ENCODE data around the gene APLNR.
A peak's percentile ranks its signal among the peaks of the same experiment; 100 is the strongest.
"Not testable (repeated sequence)": the region's sequence is repeated elsewhere in the genome, so short reads cannot be mapped to it uniquely, and the experiment has no call there.

The APLNR gene

DNA sequence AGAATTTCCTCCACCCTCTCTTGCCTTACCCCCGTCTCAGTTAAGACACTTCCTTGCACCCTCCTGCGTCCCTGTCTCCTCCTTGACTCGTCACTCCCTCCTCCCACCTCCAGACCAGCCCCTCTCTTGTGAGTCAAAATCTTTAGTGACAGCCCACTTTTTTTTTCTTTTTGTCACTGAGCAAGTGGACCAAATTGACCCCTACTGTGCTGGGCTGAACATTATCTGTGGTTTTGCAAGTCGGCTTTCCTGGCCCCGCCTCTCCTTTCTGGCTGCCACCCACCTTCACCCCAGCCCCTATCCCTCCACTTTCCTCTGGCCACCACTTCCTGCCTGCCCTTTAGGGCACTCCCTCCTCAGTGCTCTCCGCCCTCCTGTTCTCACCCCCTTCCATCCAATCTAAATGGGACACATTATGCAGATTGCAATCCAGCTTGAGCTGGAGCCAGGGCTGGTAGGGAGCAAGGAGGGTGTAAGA, at the start of gene APLNR:
APLNR (minus strand) TSS at position 47 of the 478 bp plus-strand sequence. CDS start 246 bp downstream, outside the sequence.
- DNase-seq (ENCODE audit: low read depth): no peak

GRCh38 chr11:57283231-57283990, 46.4 kb upstream of the APLNR start:
- DNase-seq (ENCODE audit: low read depth): no peak

DNA sequence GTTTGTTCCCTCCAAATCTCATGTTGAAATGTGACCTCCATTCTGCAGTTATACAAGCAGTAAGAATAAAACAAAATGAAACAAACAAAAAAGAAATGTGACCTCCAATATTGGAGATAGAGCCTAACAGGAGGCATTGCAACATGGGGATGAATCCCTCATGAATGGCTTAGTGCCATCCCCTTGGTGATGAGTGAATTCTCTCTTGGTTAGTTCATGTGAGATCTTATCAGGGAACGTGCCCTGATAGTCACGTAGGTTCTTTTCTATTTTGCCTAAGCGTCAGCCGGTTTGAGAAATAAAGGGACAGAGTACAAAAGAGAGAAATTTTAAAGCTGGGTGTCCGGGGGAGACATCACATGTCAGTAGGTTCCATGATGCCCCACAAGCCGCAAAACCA, 44.5 kb upstream of the APLNR start:
- not testable (repeated sequence) for DNase-seq (ENCODE audit: low read depth)

- no peak for DNase-seq (ENCODE audit: low read depth)
Observed at GRCh38 chr11:57279116-57279515, 42.1 kb upstream of the APLNR start.

- no peak for DNase-seq (ENCODE audit: low read depth)
Observed at GRCh38 chr11:57278721-57279095, 41.7 kb upstream of the APLNR start.

DNA sequence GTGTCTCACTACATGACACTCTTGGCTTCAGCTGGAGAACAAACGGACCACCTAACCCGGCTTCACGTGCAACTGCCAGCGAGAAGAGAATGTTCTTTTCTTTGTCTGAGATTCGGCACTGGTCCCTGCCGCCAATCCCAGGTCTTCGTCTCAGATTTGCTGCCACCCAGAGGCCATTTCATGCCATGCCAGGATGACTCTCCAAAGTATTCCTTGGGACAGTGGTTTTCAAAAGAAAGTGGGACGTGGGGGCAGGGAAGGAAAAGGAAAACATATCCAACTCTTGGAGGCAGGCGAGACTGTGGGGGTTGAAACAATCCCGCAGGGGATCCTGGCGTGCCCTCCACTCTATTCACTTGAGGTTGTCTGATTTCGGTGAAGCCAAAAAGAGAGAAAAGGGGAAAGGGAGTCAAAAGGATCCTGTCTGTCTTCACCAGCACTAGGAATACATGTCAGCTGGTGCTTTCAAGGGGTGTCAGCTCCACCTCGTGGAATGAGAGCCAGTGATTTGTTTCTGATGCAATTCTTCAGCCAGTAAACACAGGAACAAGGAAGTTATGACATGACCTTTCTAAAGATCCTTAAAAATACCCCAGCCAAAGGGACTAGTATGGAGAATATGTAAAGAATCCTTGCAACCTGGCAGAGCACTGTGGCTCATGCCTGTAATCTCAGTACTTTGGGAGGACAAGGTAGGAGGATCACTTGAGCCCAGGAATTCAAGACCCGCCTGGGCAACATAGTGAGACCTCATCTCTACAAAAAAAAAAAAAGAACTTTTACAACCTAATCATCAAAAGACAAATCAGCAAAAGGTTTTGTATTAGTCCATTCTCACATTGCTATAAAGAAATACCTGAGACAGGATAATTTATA, 41.0 kb upstream of the APLNR start:
- DNase-seq (ENCODE audit: low read depth): peak; percentile 78

GRCh38 chr11:57276971-57277675, 40.1 kb upstream of the APLNR start:
- peak; percentile 76 for DNase-seq (ENCODE audit: low read depth)

DNA sequence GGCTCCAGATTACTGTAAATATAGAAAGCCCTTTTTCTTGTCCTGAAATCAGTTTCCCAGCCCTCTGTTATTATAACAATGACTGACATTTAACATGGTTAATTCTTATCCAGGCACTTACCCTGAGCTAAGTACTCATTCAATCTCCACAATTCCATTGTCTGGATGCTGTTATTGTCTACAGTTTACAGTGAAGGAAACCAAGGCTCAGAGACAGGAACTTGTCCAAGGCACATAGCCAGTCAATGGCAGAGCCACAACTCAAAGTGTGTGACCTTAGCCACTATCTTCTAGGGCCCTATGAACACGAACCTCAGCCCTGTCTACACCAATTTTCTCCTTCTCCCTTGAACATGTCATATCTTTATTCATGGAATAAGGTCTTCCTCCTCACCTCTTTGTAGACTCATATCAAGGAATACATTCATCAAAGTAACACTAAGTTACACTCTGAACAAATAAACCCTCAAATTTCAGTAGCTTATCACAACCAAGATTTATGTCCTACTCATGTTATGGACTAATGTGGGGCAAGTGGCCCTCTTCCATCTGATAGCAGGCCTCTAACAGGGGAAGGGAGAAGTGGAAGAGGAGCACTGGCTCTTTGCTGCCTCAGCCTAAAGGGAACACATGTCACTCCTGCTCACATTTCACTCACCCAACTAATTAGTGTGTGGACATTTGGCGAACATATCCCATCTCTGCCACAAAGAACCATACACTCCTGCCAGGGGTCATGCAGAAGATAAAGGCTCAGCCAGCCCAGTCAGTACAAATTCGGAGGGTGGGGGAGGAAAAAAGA, 39.3 kb upstream of the APLNR start:
- no peak for DNase-seq (ENCODE audit: low read depth)

- no peak for DNase-seq (ENCODE audit: low read depth)
Observed at GRCh38 chr11:57275582-57275981, 38.5 kb upstream of the APLNR start.

GRCh38 chr11:57274904-57275498, 38.0 kb upstream of the APLNR start:
- DNase-seq (ENCODE audit: low read depth): no peak

- no peak for DNase-seq (ENCODE audit: low read depth)
Observed at GRCh38 chr11:57273448-57274058, 36.5 kb upstream of the APLNR start.

GRCh38 chr11:57269571-57270021, 32.5 kb upstream of the APLNR start:
- no peak for DNase-seq (ENCODE audit: low read depth)

DNA sequence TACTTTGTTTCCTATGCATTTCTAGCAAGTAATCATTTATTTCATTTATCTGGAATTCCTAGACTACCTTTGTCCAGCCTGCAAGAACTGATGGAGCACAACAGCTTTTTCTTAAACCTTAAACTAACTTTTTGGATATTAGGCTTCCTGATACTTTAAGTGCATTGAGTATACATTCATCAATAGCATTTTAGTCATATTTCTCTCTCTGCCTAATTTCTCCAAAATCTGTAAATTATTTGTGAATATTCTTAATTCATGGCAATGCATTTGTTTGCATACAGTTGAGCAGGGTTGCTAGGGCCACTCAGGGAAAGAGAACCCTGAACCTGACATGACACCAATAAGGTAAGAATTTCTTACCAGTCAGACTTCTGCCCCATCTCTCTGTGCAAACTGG, 29.1 kb upstream of the APLNR start:
- no peak for DNase-seq (ENCODE audit: low read depth)

DNA sequence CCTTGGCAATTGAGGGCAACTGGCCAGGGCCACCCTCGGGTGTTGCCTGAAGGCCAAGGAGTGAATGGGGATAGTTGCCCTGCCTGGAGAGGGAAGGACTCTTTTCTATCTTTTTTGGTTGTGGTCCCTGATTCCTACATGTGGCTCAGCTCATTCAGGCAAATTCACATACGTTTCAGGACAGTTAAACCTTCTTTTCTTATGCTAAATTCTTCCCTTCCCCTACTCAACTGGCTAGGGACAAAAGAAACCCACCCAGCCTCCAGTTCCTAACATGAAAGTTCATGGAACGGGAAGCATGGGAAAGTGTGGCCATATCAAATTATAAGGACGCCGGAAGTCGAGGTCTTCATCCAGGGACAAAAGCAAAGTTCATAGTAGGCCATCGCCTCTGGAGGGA, 26.3 kb upstream of the APLNR start:
- no peak for DNase-seq (ENCODE audit: low read depth)

DNA sequence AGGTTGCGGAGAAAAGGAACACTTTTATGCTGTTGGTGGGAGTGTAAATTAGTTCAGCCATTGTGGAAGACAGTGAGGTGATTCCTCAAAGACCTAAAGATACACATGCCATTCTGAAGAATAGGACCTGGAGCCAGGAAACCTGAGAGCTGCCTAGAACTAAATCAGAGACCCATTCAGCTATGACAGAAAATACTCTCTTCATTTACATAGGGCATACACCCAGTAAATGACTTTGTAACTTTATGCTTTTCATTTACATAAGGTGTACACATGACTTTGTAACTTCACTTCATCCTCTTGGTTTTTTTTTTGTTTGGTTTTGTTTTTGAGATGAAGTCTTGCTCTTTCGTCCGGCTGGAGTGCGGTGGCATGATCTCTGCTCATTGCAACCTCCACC, 25.1 kb upstream of the APLNR start:
- no peak for DNase-seq (ENCODE audit: low read depth)

GRCh38 chr11:57260937-57261783, 24.1 kb upstream of the APLNR start:
- no peak for DNase-seq (ENCODE audit: low read depth)

DNA sequence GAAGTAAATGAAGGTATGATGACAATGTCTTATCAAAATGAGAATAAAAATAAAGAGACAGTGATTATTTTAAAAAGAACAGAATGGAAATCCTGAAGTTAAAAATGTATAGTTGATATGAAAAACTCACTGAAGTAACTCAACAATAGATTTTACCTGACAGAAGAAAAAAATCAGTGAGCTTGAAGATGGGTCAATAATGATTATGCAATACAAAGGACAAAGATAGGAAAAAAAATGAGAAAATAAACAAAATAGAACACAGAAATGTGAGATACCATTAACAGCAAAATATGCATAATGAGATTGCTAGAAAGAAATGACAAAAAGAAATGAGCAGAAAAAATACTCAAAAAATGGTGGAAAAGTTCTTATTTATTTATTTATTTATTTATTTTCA, 19.1 kb upstream of the APLNR start:
- DNase-seq (ENCODE audit: low read depth): no peak

DNA sequence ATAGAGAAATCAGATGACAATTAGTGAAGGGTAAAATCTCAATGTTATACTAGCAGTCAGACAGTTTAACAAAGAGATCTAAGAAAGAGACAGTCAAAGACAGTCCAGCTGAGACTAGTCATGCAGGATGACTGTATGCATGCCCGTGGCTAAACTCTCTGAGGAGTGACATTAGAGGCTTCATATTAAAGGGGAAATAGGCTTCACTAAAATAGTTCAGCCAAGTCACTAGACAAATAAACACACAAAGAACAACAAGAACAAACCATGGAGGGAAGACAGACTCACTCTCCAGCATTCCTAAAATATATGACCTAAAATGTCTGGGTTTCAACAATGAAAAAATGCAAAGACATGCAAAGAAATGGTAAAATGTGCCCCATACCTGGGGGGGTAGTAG, 18.6 kb upstream of the APLNR start:
- no peak for DNase-seq (ENCODE audit: low read depth)

GRCh38 chr11:57254631-57255030, 17.6 kb upstream of the APLNR start:
- no peak for DNase-seq (ENCODE audit: low read depth)
